ENCODE data around the gene SRF.
A peak's percentile ranks its signal among the peaks of the same experiment; 100 is the strongest.

The SRF gene

GRCh38 chr6:43147691-43148477 is 23.2 kb upstream of the SRF start:
- DNase-seq (ENCODE audit: low read depth), result no peak

- no peak for DNase-seq (ENCODE audit: low read depth)
Measured at GRCh38 chr6:43149265-43149664, 21.8 kb upstream of the SRF start.

- DNase-seq (ENCODE audit: low read depth), result no peak
Measured at GRCh38 chr6:43150051-43150751, 20.9 kb upstream of the SRF start.

GRCh38 chr6:43159599-43159998 is 11.5 kb upstream of the SRF start:
- no peak for DNase-seq (ENCODE audit: low read depth)

- DNase-seq (ENCODE audit: low read depth), result no peak
Measured at GRCh38 chr6:43163899-43164298, 7.2 kb upstream of the SRF start.

GRCh38 chr6:43170417-43170930 is 595 bp upstream of the SRF start:
- no peak for DNase-seq (ENCODE audit: low read depth)

GRCh38 chr6:43171707-43172103 is 636 bp downstream of the SRF start:
- peak; percentile 27 for DNase-seq (ENCODE audit: low read depth)

- DNase-seq (ENCODE audit: low read depth), result peak; percentile 48
Measured at GRCh38 chr6:43172104-43173007, 1.3 kb downstream of the SRF start.

GRCh38 chr6:43173591-43174262 is 2.7 kb downstream of the SRF start:
- no peak for DNase-seq (ENCODE audit: low read depth)

GRCh38 chr6:43174263-43175112 is 3.4 kb downstream of the SRF start:
- DNase-seq (ENCODE audit: low read depth), result peak; percentile 90

GRCh38 chr6:43175676-43176422 is 4.8 kb downstream of the SRF start:
- DNase-seq (ENCODE audit: low read depth), result no peak

- no peak for DNase-seq (ENCODE audit: low read depth)
Measured at GRCh38 chr6:43176423-43176786, 5.3 kb downstream of the SRF start.

GRCh38 chr6:43178150-43178549 is 7.1 kb downstream of the SRF start:
- no peak for DNase-seq (ENCODE audit: low read depth)

GRCh38 chr6:43178951-43179830 is 8.1 kb downstream of the SRF start:
- DNase-seq (ENCODE audit: low read depth), result no peak

GRCh38 chr6:43180058-43180457 is 9.0 kb downstream of the SRF start:
- no peak for DNase-seq (ENCODE audit: low read depth)

- DNase-seq (ENCODE audit: low read depth), result no peak
Measured at GRCh38 chr6:43180985-43181384, 9.9 kb downstream of the SRF start.

- DNase-seq (ENCODE audit: low read depth), result no peak
Measured at GRCh38 chr6:43181621-43181941, 10.5 kb downstream of the SRF start.

GRCh38 chr6:43181942-43182860 is 11.1 kb downstream of the SRF start, which contains the start of gene CUL9:
CUL9 (plus strand) TSS chr6:43182196; CDS start chr6:43184311, 2,115 bp downstream.
- DNase-seq (ENCODE audit: low read depth), result peak; percentile 83

Measured in activated T-cell treated with anti-CD3 and anti-CD28 coated beads for 48 hours (primary cell).